Measurements from ENCODE around the gene SSH2.

GRCh38 chr17:29757788-29758187 lies 172.2 kb downstream of the SSH2 start:
- TF ChIP-seq POLR2A (IDR thresholded peaks at IDR 0.05) (no peak), CTCF (IDR thresholded peaks at IDR 0.05) (no peak)

All from thyroid gland (tissue), 4 donors.